ENCODE data around the gene SMIM3. TPM values are rescaled to one million over a fixed set of nuclear protein-coding genes. Genes with fewer than 3 reads are reported as not detected.

SMIM3 gene
- total and polyA plus RNA-seq, 2 of the 13 experiments (the other 11 are each of a cell fraction or from before 2014, with no cell fraction given) = 11.6 to 96.7 TPM

DNA sequence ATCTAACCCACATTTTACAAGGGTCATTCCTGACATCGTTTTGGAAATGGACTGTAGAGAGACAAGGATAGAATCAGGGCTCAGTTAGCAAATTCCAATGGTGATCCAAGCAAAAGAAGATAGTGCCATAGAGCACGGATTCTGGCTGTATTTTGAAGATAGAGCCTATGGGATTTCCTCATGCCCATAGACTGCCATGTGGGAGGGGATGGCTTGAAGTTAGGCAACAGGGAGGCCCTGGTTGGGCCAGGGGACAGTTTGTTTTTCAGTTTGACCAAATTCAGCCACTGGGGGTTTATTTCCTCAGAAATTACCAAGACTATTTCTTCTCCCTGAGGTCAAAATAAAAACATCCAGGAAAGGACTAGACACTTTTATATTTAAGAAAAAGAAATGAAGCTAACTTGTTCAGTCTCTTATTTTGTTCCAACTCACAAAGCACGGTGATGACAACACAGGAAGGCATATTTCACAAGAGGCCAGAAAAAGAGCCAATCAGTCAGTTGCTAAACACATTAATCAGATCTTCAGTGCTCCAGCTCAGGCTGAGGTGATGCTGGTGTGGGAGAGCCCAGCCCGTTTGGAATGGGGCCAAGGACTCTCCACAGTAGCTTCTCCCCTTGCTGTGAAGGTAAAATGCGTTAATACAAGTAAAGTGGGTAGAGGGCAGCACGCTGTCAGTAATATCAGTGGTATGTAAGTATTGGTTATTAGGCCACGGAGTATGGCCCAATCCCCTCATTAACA is 15.4 kb upstream of the SMIM3 start (continued):
- TF ChIP-seq, protein P1, sequence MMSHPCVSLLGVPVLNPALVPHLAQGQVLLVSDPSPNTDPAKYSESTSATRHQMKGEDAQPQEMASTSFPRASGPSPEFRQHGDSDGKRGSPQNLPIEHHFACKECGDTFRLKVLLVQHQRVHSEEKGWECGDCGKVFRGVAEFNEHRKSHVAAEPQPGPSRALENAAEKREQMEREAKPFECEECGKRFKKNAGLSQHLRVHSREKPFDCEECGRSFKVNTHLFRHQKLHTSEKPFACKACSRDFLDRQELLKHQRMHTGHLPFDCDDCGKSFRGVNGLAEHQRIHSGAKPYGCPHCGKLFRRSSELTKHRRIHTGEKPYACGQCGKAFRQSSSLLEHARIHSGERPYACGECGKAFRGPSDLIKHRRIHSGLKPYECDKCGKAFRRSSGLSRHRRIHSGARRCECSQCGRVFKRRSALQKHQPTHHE (CRISPR knock-in tag; IDR thresholded peaks at IDR 0.05; ENCODE audit: borderline replicate concordance) = no peak
- TF ChIP-seq SOX5 (CRISPR knock-in tag; IDR thresholded peaks at IDR 0.05; ENCODE audit: borderline replicate concordance) (no peak), NCOA1 (CRISPR knock-in tag; IDR thresholded peaks at IDR 0.05) (no peak), MLLT10 (CRISPR knock-in tag; IDR thresholded peaks at IDR 0.05) (no peak), ZNF615 (CRISPR knock-in tag; IDR thresholded peaks at IDR 0.05; ENCODE audit: borderline replicate concordance) (0 out of 2 replicates have a peak, but pooled peaks have one; percentile 40), HES4 (CRISPR knock-in tag; IDR thresholded peaks at IDR 0.05; ENCODE audit: borderline replicate concordance) (no peak), ZNF138 (CRISPR knock-in tag; IDR thresholded peaks at IDR 0.05; ENCODE audit: low read depth) (no peak), MXD4 (CRISPR knock-in tag; IDR thresholded peaks at IDR 0.05) (peak; percentile 41; the same call in 1 of the 2 replicates), RXRA (CRISPR knock-in tag; IDR thresholded peaks at IDR 0.05) (no peak), KLF12 (CRISPR knock-in tag; IDR thresholded peaks at IDR 0.05; ENCODE audit: borderline replicate concordance) (no peak), ZNF431 (CRISPR knock-in tag; IDR thresholded peaks at IDR 0.05; ENCODE audit: borderline replicate concordance, low read depth) (no peak), PCBP1 (IDR thresholded peaks at IDR 0.05; ENCODE audit: borderline replicate concordance, low read depth, low read length) (no peak), ISL2 (CRISPR knock-in tag; IDR thresholded peaks at IDR 0.05) (no peak), ZKSCAN8 (CRISPR knock-in tag; IDR thresholded peaks at IDR 0.05; ENCODE audit: borderline replicate concordance) (no peak), SPEN (CRISPR knock-in tag; IDR thresholded peaks at IDR 0.05; ENCODE audit: low read depth) (0 out of 2 replicates have a peak, but pooled peaks have one; percentile 30), ZNF746 (CRISPR knock-in tag; IDR thresholded peaks at IDR 0.05) (no peak), ZNF24 (IDR thresholded peaks at IDR 0.05) (no peak), ZNF879 (CRISPR knock-in tag; IDR thresholded peaks at IDR 0.05) (no peak), ZNF780A (CRISPR knock-in tag; IDR thresholded peaks at IDR 0.05) (no peak), MIER3 (CRISPR knock-in tag; IDR thresholded peaks at IDR 0.05; ENCODE audit: borderline replicate concordance) (no peak), SRSF9 (IDR thresholded peaks at IDR 0.05; ENCODE audit: borderline replicate concordance, insufficient read depth, low read depth, low read length, poor library complexity, severe bottlenecking) (no peak), ZBTB7B (CRISPR knock-in tag; IDR thresholded peaks at IDR 0.05) (no peak), NFE2L2 (IDR thresholded peaks at IDR 0.05; ENCODE audit: low read length) (no peak), ZNF30 (CRISPR knock-in tag; IDR thresholded peaks at IDR 0.05) (no peak), TBX2 (CRISPR knock-in tag; IDR thresholded peaks at IDR 0.05; ENCODE audit: borderline replicate concordance) (peak; percentile 30; the same call in 1 of the 2 replicates), MED8 (CRISPR knock-in tag; IDR thresholded peaks at IDR 0.05; ENCODE audit: insufficient replicate concordance) (no peak), HDAC2 (CRISPR knock-in tag; IDR thresholded peaks at IDR 0.05) (no peak), ZNF839 (CRISPR knock-in tag; IDR thresholded peaks at IDR 0.05; ENCODE audit: borderline replicate concordance) (no peak)
- TF ChIP-seq, protein P2, sequence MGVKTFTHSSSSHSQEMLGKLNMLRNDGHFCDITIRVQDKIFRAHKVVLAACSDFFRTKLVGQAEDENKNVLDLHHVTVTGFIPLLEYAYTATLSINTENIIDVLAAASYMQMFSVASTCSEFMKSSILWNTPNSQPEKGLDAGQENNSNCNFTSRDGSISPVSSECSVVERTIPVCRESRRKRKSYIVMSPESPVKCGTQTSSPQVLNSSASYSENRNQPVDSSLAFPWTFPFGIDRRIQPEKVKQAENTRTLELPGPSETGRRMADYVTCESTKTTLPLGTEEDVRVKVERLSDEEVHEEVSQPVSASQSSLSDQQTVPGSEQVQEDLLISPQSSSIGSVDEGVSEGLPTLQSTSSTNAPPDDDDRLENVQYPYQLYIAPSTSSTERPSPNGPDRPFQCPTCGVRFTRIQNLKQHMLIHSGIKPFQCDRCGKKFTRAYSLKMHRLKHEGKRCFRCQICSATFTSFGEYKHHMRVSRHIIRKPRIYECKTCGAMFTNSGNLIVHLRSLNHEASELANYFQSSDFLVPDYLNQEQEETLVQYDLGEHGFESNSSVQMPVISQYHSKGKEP (CRISPR knock-in tag; IDR thresholded peaks at IDR 0.05) = no peak
- TF ChIP-seq, protein P3, sequence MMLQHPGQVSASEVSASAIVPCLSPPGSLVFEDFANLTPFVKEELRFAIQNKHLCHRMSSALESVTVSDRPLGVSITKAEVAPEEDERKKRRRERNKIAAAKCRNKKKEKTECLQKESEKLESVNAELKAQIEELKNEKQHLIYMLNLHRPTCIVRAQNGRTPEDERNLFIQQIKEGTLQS (CRISPR knock-in tag; IDR thresholded peaks at IDR 0.05) = no peak

Measured in HepG2 (cell line).